HT1080 (cell line): ENCODE measurements around the gene KCTD16. TPM values are rescaled to one million over a fixed set of nuclear protein-coding genes. Genes with fewer than 3 reads are reported as not detected.

Source experiments
- DNase-seq: peaks from one replicate; pipeline ENCODE4 v3.0.0-alpha.2; 2015; ENCODE audit warnings: low read depth
- total RNA-seq: library from RNA; depleted of rRNA; stranded (reverse); fragments of >200 nt; shearing (Covaris generic); gene quantifications from 2 replicates; pipeline ENCODE4 v1.2.3, GENCODE V29; 2014

Gene KCTD16
- total RNA-seq, 1 experiment from 2014 or later = not detected

DNA sequence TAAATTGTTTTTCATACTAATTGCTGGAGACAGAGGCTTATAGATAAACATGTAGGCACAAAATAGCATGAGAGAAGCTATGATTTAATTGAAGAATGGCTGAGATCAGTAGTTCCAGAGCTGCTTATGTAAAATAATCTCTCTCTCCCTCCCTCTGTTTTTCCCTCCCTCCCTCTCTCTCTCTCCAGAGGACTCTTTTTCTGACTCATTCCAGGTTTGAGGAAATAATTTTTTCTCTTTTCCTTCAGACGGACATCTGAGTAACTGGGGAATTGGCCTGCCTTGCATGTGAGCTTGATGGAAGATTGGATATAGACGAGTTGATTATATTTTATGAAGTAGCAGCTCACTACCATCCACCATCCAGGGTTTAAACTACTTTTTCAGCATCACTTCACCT lies 35.5 kb downstream of the KCTD16 start:
- no peak for DNase-seq

DNA sequence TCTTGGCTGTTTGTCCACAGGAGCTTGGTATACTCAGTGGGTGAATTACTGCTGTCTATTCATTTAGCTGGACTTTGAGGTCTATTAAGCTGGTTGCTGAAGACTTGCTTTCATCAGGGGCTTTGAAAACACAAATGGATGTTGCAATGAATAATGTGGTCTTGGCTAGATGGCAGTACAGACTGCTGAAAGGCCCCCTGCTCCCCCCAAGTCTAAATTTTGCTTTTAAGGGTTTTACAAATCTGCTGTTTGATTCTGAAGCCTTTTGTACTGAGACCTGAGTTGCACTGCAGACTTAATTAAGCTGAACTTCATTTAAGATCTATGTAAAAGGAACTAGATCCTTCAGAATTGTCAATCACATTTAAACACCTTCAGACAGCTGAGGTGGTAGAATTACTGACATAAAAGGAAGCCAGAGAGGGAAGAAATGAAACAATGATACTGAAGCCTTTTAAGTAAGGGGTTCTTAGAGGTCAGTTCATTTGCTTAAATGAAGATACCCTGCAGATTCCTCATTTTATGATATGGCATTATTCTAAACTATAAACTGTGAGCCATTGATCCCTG lies 37.3 kb downstream of the KCTD16 start:
- no peak for DNase-seq

DNA sequence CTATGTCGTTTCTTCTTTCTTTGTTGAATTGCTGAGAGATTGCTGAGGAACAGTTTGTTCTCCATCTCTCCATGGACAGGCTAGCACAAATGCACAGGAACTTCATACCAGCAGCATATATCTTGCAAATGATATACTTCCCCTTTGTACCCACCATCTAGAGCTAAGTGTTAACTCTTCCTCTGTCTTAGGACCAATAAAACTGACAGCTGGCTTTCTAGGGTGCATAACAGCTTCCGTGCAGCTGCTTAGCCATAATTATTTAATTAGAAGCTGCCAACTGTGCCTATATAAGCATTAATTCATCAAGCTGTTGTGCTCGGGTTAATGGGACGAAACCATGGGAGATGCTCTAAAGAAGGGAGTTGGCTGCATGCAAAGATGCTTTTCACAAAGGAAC lies 38.7 kb downstream of the KCTD16 start:
- no peak for DNase-seq

DNA sequence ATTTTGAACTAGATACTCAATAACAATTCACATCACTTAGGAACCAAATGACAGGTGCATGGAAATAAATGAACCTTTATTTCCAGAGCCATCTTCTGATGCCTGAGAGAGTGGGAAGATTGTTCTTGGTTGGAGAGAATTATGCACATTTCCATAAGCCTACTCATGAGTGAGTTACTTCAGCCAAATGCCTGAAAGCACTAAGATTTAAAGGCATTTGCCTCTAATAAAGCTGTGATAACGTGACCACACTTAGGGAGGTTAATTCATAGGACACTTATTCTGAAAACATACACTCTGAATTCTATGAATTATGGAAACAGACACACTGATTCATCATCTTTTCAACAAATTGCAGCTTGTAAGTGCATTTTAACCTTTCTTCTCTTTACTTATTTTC lies 40.0 kb downstream of the KCTD16 start:
- no peak for DNase-seq

DNA sequence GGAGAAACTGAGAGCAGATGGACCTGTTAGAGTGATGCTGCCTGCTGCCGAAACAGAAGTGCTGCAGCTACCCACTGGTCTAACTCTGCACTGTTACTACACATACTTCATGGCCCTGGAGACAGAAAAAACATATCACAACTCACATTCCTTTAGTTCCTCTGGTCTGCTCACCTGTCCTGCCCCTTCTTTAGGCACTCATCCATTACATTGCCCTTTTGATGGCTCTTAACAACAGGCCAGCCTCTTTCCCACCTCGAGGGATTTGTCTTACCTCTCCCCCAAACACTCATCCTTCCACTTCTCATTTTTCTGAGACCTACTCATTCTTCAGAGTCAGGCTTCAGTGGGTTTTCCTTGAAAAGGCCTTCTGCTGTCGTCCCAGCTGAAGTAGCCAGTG lies 49.2 kb downstream of the KCTD16 start:
- DNase-seq = no peak

DNA sequence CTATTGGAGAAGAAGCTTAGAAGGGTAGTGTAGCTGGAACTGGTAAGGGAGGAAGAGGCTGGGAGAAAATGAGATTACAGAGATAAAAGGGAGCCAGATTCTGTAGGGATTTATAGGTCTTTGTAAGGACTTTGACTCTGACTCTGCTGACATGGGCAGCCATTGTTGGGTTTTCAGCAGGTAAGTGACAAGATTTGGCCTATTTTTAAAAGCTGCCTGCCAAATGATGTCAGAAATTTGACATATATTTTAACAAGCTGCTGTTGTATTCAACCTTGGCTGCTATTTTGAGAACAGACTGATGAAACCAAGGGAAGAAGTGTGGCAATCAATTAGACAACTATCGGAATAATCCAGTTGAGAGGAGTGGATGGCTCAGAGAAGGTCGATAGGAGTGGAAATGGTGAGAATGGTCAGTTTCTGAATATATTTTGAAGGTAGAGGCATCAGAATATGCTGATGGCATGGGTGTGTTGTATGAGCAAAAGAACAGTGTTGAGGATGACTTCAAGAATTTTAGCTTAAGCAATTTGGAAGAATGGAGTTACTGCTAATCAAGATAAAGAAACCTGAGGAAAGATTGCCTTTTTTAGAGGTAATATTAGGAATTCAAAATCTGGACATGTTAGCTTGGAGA lies 56.8 kb downstream of the KCTD16 start:
- no peak for DNase-seq

DNA sequence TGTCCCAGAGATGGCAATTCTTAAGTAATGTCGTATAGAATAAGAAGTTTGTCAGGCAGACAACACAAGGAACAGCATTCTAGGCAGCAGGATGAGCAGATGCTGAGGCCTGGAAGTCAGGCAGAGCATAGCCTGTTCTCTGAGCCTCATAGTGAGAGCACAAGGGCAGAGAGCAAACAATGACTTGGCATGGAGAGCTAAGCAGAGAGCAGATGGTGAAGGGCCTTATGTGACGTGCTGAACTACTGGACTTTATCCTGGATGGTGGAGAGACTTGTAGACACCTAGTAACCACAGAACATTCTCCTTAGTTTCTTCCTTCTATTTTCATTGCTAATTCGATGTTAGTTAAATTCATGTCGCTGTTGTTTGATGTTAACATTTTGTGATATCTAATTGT lies 60.1 kb downstream of the KCTD16 start:
- DNase-seq = no peak

DNA sequence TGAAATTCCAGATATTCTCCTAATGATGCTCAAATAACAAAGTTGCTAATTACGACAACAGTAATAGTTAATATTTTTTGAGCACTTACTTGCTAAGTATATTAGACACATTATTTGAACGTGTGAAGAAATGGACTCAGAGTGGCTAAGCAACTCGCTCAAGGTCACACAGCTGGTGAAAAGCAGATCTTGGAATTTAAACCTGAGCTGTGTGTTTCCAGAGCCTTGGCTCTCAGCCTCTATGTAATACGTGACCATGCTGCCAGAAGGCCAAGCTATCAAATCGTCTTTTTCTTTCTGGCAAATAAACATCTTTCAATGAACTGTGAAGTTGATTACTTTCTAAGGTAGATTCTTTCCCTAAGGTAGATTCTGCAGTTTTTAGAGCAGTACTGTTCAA lies 61.6 kb downstream of the KCTD16 start:
- DNase-seq = no peak

DNA sequence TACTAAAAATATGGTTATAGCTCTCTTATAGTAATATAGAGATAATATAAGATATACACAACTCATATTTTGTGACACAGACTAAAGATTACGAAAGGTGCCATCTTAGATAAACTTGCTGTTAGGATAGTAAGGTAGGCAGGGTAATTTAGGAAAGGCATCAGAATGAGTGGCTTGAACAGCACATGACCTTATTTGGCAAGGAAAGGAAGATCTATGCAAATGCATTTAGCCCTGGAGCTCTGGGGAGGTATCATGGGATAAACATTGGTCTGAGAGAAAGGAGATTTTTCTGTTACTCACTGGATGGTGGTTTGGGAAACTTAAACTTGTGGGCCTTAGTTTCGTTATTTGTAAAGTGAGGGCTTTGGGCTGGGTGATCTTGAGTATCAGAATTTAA lies 65.8 kb downstream of the KCTD16 start:
- DNase-seq = no peak

DNA sequence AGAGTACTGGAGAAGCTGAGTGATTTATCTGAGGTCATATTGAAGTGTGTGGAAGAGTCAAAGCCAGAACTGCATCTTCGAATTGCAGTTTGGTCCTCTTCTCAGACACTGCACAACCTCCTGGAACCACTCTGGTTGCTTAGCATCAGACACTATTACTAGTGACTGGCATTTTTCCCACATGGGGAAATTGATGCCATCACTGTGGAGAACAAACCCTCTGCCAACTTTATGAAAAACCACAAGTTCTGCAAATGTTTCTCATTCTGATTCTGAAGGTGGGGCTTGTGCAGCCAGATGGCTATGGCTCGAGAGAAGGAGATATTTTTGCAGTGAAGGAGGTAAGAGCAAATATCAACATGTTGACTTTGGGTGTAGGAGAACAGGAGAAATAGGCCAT lies 67.2 kb downstream of the KCTD16 start:
- DNase-seq = no peak

DNA sequence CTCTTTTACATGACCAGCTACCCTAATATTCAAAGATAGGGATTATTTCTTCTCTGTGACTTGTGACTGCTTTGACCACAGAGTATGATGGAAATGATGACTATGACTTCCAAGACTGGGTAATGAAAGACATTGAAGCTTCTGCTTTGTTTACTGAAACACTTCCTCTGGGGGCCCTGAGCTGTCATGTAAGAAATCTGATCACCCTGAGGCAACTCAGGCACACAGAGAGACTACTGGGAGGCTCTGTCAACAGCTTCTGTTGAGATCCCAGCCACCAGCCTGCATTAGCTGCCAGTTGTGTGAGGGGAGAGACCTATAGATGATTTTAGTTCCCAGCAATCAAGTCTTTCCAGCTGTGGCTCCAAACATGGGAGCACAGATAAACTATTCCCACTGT lies 76.5 kb downstream of the KCTD16 start:
- DNase-seq = peak; percentile 0

DNA sequence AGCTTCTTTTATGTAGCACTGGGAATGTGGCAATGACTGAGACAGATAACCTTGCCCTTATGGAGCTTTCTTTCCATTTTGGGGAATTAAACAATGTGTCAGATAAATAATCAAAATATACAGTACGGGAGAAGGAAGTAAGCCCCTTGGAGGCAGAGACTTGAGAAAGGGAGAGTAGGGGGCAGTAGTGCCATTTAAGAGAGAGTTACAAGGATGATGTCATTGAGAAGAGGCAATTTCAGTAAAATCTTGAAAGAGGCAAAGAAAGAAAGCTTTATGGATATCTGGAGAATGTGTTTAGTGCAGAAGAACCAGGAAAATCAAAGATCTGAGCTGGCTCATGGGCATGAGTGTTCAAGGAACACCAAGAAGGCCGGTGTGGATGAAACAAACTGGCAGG lies 77.3 kb downstream of the KCTD16 start:
- no peak for DNase-seq

DNA sequence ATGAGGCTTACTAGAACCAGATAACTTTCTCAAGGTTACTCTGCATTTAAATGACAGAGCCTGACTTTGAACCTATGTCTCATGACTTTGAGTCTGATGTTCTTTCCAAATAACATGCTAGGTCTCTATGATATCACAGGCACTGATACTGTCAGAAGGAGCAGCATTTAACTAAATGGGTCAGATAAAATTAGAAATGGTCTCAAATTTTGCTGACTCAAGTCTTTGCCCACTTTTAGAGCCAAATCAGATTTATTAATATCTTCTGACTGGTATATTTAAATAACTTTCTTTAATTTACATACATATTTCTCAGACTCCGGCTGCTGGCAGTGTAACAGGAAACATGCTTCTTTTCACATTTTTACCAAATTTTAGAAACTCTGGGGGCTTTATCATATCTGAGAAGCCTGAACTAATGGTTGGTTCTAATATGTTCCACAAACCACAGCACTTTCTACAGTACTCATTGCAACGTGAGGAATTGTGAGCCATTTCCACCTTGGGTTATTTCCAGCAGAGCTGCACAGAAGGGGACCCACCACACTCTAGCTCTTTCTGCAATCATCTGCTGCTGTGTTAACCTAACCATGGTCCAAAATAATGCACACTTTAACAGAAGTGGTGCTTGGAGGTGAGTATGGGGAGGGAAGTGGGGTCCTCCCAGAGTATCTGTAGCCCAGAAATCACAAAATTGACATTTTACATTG lies 79.2 kb downstream of the KCTD16 start:
- DNase-seq = no peak

DNA sequence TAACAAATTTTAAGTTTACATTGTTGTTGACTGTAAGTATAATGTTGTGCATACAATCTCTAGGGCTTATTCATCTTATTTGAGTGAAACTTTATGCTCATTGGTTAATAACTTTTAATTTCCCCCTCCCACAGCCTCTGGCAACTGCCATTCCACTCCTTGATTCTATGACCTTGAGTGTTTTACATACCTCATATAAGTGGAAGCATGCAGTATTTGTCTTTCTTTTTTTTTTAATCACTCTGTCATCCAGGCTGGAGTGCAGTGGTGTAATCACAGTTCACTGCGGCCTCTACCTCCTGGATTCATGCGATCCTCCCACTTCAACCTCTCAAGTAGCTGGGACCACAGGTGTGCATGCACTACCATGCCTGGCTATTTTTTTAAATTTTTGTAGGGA lies 83.9 kb downstream of the KCTD16 start:
- no peak for DNase-seq

DNA sequence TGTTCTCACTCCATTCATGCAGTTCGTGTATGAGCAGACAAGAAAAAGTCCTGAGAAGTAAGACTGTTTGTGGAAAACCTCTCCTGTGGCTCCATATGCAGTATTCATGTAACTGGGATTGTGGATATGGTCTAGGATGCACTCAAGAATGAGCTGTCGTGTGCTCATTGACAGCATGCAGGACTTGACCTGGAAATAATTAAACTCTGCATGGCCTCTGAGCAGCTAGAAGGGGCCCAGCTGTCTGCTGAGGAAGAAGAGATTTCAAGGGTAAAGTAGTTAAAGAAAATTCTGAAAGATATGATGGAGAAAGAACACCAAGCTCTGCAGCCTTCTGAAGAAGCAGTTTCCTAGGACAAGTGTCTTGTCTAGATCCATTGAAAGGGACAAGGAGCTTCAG lies 89.4 kb downstream of the KCTD16 start:
- no peak for DNase-seq

DNA sequence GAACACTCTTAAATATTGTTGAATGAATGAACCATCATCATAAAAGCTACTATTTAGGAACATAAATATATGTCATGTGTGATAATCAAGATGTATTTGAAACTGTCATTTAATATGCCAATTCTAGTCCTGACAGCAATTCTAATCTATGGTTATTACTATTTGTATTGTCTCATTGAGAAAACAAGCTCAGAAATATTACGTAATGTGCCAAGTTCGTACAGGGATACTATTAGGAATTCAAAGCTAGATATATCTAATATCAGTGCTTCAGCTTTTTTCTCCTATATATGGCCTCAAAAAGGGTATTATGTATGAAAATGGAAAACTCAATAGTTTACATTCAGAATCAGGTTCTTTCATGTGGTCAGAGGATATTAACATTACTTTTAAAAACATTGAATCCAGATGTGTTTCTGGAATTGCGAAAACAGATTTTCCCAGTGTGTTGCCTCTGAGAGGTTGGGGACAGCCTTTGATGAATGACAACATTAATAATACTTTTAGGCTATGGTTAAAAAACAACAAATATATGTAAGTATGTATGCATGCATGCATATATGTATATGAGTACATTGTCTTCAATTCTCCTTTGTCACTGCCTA lies 95.1 kb downstream of the KCTD16 start:
- no peak for DNase-seq

DNA sequence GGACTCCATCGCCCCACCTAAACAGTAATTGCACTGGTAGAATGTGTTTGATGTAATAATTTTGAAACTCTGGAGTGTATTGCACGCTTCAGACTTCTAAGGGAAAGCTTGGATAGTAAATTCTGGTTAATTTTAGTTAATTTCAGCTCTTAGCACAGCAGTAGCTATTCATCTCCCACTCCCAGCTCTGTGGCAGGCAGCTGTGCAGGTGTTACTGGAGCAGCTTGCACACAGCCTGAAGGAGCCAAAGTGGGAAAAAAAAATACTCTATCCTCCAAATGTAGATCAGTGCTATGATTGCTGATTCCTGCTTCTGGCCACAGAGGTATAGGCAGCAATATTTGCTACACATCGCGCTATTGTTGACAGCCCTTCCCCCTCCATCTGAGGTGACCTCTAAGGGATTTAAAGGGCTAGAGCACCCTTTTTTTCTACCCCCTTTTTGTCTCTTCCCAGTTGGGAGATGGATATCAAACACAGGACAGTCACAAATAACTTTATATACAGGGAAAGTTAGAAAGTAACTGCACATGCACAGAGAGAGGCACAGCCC lies 97.4 kb downstream of the KCTD16 start:
- DNase-seq = no peak

DNA sequence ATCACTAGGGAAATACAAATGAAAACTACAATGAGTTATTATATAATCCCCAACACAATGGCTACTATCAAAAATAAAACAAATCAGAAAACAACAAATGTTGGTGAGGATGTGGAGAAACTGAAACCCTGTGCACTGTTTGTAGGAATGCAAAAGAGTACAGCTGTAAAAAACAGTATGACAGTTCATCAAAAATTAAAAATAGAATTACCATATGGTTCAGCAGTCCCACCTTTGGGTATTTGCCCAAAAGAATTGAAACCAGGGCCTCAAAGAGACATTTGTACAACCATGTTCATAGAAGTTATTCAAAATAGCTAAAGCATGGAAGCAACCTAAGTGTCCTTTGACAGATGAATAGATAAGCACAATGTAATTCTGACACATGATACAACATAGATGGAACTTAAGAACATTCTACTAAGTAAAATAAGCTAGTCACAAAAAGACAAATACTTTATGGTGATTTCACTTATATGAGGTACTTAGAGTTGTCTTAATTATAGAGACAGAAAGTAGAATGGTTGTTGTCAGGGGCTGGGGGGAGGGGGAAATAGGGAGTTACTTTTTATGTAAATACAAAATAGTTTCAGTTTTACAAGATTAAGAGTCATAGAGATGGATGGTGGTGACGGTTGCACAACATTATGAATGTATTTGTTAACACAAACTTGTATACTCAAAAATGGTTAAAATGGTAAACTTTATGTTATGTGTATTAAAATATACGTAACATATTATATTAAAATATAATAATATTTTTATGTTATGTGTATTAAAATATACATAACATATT lies 102.8 kb downstream of the KCTD16 start:
- no peak for DNase-seq

DNA sequence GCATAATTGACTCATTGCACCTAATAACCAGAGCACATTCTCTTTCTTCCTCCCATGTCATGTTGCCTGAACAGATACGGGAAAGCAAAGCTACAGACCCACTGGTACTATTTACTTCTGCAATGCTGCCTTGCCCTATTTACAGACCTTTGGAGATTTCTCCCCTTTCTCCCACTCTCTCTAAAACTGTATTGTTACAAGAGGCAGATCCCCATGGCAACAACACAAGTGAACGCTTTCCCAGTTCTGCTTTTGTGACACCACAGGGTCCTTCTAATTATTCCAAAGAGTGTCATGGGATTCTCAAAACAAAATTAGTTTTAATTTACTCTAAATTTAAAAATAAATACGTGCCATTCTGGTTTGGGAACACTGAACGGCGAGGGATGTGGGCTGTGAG lies 104.7 kb downstream of the KCTD16 start:
- DNase-seq = no peak

DNA sequence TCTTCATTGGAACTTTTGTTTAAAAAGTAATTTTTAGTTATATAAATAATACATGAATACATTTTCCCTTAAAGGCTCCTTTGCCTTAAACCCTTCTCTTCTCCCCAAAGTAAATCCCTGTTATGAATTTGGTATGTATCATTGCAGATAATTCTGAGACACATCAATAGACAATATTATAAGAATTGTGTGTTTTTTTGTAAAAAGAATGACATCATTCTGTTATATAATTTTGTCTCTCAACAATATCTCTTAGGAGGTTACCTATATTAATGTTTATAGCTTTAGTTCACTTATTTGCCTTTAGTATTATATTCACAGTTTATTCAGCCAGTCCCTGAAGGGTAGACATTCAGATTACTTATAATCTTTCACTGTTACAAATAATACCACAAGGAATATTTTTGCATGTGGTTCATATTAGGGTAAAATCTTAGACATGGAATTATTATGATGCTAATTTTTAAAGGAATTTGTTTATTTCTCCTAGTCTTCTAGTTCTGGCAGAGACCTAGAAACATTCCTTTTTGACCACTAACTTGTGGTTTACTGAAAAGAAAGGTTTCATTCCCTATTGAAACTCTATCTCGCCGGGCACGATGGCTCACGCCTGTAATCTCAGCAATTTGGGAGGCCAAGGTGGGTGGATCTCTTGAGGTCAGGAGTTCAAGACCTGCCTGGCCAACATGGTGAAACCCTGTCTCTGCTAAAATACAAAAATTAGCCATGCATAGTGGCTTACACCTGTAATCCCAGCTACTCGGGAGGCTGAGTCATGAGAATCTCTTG lies 105.6 kb downstream of the KCTD16 start:
- DNase-seq = no peak

DNA sequence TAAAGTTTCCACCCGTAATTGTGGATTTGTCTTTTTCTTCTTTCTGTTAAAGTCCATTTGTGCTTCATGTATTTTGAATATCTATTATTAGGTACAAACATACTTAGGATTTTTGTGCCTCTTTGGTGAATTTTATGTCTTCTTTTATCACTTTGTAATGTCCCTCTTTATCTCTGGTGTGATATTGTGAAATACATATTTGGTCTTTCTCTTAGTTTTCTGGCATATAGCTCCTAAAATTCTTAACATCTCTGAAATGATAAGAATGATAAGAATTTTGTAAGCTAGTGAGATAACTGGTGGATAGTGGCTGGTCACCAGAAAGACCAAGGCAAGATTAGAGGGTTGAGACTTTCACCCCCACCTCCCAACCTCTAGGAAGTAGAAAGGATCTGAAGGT lies 111.1 kb downstream of the KCTD16 start:
- no peak for DNase-seq
